Astrocyte (in vitro differentiated cells and primary cell): ENCODE results near the gene ASCL2.

ENCODE experiments used
- EZH2 ChIP-seq: IDR thresholded peaks from 2 replicates; pipeline ENCODE4 v1.6.1; 2012; ENCODE audit warnings: mild to moderate bottlenecking, low read length, inconsistent platforms; ENCODE audit not compliant: insufficient read depth
- TF ChIP-seq, protein P1 (sequence below): IDR thresholded peaks from 2 replicates; pipeline ENCODE4 v1.5.1; 2011; ENCODE audit warnings: low read depth, mild to moderate bottlenecking, inconsistent platforms, low read length, moderate library complexity; ENCODE audit not compliant: insufficient read depth

DNA sequence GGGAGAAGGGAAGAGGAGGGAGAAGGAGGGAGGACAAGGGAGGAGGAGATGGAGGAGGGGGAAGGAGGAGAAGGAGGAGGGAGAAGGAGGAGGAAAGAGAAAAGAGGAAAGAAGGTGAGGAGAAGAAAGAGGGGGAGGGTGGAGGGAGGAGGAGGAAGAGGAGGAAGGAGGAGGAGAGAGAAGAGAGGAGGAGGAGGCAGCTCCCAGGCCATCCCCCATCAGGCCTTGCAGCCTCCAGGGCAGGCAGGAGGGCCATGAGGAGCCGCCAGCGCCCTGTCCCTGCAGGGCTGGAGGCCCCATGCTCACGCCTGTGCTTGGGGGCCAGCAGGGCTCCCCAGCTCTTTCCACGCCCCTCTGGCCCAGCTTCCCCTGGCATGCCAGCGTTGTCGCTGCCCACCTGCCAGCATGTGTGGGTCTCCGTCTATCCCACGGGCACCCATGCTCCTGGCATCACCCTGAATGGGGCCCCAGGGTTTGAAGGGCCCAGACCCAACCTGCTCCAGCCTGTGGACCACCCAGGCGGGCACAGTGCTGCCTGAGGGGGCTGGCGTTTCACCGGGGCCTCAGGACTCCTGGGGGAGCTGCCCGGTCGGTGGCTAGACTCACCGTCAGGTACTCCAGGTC is 36.6 kb upstream of the ASCL2 start:
- TF ChIP-seq, protein P1, sequence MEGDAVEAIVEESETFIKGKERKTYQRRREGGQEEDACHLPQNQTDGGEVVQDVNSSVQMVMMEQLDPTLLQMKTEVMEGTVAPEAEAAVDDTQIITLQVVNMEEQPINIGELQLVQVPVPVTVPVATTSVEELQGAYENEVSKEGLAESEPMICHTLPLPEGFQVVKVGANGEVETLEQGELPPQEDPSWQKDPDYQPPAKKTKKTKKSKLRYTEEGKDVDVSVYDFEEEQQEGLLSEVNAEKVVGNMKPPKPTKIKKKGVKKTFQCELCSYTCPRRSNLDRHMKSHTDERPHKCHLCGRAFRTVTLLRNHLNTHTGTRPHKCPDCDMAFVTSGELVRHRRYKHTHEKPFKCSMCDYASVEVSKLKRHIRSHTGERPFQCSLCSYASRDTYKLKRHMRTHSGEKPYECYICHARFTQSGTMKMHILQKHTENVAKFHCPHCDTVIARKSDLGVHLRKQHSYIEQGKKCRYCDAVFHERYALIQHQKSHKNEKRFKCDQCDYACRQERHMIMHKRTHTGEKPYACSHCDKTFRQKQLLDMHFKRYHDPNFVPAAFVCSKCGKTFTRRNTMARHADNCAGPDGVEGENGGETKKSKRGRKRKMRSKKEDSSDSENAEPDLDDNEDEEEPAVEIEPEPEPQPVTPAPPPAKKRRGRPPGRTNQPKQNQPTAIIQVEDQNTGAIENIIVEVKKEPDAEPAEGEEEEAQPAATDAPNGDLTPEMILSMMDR = no peak
- TF ChIP-seq EZH2 = no peak
